ENCODE data around the gene FANCD2. TPM values are rescaled to one million over a fixed set of nuclear protein-coding genes. Genes with fewer than 3 reads are reported as not detected.
"Not testable (repeated sequence)": the region's sequence is repeated elsewhere in the genome, so short reads cannot be mapped to it uniquely, and the experiment has no call there.

FANCD2 gene
- total RNA-seq, 1 donor from 2014 or later = 27.1 TPM

DNA sequence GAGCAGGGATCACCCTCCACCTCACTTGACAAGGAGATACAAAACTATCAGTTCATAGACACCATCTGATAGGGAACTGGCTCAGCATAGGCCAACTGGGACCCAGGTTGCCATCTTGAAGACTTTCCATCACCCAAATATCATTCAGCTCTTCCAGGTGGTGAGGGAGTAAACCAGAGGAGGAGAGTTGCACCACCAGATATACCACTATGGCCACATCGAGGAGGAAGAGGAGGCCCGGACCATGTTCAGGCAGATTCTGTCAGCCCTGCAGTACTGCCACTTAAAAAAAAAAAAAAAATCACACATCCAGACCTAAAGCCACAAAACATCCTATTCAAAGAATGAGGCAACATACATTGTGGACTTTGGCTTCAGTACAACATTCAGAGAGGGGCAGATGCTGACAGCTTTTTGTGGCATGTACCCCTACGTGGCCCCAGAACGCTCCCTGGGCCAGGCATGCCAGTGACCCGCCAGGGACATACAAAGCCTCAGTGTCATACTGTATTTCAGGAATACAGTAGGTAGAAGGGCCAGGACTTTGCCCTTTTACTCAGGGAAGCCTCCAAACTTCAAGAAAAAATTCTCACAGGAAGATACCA, 21.2 kb upstream of the FANCD2 start:
- Mint-ChIP-seq H3K9me3 (ENCODE audit: low read depth) (no peaks in the 10 kb centered on the region), H3K27me3 (no peaks in the 10 kb centered on the region), H3K27ac (no peak overlapping the region), H3K4me1 (ENCODE audit: low read depth) (peaks cover 2% of the 10 kb centered on the region), H3K36me3 (ENCODE audit: insufficient read depth) (peaks cover 5% of the 10 kb centered on the region), H3K4me3 (ENCODE audit: low read depth) (no peak overlapping the region)
- DNase-seq (ENCODE audit: low spot score, unreplicated experiment) = no peak
- TF ChIP-seq, protein P1, sequence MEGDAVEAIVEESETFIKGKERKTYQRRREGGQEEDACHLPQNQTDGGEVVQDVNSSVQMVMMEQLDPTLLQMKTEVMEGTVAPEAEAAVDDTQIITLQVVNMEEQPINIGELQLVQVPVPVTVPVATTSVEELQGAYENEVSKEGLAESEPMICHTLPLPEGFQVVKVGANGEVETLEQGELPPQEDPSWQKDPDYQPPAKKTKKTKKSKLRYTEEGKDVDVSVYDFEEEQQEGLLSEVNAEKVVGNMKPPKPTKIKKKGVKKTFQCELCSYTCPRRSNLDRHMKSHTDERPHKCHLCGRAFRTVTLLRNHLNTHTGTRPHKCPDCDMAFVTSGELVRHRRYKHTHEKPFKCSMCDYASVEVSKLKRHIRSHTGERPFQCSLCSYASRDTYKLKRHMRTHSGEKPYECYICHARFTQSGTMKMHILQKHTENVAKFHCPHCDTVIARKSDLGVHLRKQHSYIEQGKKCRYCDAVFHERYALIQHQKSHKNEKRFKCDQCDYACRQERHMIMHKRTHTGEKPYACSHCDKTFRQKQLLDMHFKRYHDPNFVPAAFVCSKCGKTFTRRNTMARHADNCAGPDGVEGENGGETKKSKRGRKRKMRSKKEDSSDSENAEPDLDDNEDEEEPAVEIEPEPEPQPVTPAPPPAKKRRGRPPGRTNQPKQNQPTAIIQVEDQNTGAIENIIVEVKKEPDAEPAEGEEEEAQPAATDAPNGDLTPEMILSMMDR (IDR thresholded peaks at IDR 0.05; ENCODE audit: unreplicated experiment) = no peak

DNA sequence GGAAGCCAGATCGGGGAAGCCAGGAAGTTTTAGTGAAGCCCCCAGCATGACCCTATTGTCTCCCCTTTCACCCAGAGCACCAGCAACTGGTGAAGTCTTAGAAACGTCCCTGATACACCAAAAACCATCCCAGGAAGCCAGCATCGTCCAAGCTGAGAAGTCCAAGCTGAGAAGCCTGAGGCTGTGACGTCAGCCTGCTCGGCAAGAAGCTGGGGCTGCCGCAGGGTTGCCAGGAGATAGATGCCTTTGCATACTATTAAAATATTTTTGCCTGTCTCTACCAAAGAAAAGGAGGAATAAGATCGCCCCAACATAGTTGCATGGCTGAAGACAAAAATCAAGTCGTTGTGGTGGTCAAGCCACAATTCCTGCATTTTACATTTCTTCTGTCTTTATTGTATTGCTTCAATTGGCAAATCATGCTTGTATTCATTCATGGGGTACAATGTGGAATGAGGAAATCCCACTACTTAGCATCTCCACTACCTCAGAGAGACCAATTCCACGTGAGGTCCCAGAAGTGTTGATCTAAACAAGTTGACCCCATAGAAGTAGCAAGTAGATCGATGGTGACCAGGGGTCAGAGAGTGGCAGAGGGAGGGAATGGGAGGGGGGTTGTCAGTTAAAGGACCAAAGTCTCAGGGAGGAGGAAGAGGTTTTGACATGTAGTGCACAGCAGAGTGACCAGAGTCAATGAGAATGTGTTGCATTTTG, 20.0 kb upstream of the FANCD2 start:
- Mint-ChIP-seq H3K4me1 (ENCODE audit: low read depth) (peaks cover 7% of the 10 kb centered on the region), H3K9me3 (ENCODE audit: low read depth) (no peaks in the 10 kb centered on the region), H3K27ac (no peak overlapping the region), H3K27me3 (no peaks in the 10 kb centered on the region), H3K4me3 (ENCODE audit: low read depth) (no peak overlapping the region), H3K36me3 (ENCODE audit: insufficient read depth) (no peaks in the 10 kb centered on the region)
- TF ChIP-seq, protein P1 (IDR thresholded peaks at IDR 0.05; ENCODE audit: unreplicated experiment) = no peak
- DNase-seq (ENCODE audit: low spot score, unreplicated experiment) = no peak

DNA sequence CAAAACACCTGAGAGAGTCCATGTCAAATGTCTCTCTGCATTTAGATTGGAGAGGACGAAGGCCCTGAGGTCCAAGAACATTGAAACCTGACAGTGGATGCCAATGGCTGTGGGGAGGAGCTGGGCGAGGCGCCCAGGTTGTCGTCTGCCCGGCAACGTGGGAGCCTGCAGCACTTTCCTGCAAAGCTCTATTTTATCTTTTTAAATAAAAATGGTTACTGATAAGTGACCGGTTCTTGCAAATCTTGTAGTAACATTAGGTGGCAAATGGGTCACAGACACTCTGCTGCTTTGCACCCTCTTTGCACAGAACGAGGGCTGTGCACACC, 19.5 kb upstream of the FANCD2 start:
- no peak for DNase-seq (ENCODE audit: low spot score, unreplicated experiment)
- H3K36me3 Mint-ChIP-seq (ENCODE audit: insufficient read depth) = no peaks in the 10 kb centered on the region
- no peaks in the 10 kb centered on the region for H3K27me3 Mint-ChIP-seq
- H3K9me3 Mint-ChIP-seq (ENCODE audit: low read depth) = no peaks in the 10 kb centered on the region
- H3K4me3 Mint-ChIP-seq (ENCODE audit: low read depth) = no peak overlapping the region
- H3K27ac Mint-ChIP-seq = no peak overlapping the region
- TF ChIP-seq, protein P1 (IDR thresholded peaks at IDR 0.05; ENCODE audit: unreplicated experiment) = no peak
- peaks cover 8% of the 10 kb centered on the region for H3K4me1 Mint-ChIP-seq (ENCODE audit: low read depth)

DNA sequence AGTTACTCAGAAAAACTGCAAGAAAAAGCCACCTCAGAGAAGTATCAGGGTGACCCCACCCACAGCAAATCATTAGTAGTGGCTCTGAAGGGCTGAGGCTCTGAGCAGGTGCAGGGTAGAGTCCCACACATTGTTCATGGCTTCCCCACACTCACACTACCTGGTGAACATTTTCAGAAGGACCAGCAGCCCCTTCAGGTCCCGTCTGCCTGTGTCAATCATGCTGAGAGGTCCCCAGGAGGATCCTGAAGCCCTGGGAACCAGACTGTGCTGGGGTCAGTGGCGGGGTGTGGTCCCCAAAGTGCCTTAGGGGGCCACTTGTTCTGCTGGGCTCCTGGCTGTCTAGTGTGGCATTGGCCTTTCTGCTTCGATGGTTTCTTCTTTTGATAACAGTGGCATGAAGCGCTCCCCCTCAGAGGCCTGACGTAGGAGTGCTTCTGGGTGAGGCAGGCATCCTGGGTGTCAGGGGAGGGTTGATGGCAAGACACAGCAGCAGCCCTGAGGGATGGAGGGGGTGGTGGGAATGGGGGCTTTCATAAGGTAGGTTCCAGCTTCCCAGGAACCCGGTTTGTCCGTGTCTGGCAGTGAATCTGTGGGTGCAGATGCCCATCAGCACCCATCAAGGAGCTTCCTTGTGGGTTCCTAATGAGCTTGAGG, 19.0 kb upstream of the FANCD2 start:
- DNase-seq (ENCODE audit: low spot score, unreplicated experiment) = no peak

DNA sequence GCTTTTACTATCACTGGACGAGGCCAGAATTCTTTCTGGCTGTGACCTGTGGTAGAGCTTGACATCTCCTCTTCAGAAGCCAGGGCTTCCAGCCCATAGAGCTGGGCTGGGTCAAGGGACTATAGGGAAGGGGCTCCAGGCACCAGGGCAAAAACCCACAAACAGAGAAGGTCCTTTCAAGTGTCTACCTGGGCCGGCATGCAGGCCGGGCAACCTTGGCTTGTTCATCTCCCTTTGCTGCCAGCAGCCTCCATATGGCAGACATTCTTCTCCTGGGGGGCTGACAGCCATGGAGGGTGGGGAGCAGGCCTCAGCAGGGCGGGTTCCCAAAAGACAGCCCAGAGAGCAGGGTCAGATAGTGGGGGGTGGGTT, 18.0 kb upstream of the FANCD2 start:
- not testable (repeated sequence) for H3K36me3 Mint-ChIP-seq (ENCODE audit: insufficient read depth); H3K4me1 Mint-ChIP-seq (ENCODE audit: low read depth); H3K27ac Mint-ChIP-seq; H3K27me3 Mint-ChIP-seq; H3K9me3 Mint-ChIP-seq (ENCODE audit: low read depth); DNase-seq (ENCODE audit: low spot score, unreplicated experiment)
- peak overlapping the region; percentile 72 for H3K4me3 Mint-ChIP-seq (ENCODE audit: low read depth)

More for the DNA sequence above, 19.0 kb upstream of the FANCD2 start:
- Mint-ChIP-seq H3K4me3 (ENCODE audit: low read depth) (no peak overlapping the region), H3K9me3 (ENCODE audit: low read depth) (no peaks in the 10 kb centered on the region), H3K27me3 (no peaks in the 10 kb centered on the region), H3K4me1 (ENCODE audit: low read depth) (peaks cover 9% of the 10 kb centered on the region), H3K27ac (no peak overlapping the region), H3K36me3 (ENCODE audit: insufficient read depth) (no peaks in the 10 kb centered on the region)
- TF ChIP-seq, protein P1 (IDR thresholded peaks at IDR 0.05; ENCODE audit: unreplicated experiment) = no peak
